ENCODE measurements around the gene HSD17B8. TPM values are rescaled to one million over a fixed set of nuclear protein-coding genes. Genes with fewer than 3 reads are reported as not detected.
A peak's percentile ranks its signal among the peaks of the same experiment; 100 is the strongest.

The HSD17B8 gene
- total RNA-seq, 2 experiments from 2014 or later = 8.6 to 10.5 TPM

- H3K27me3 ChIP-seq (ENCODE audit: control insufficient read depth in 1 of 2, insufficient read depth in 2 of 2, low read length in 2 of 2) = peaks cover 0 to 14% of the 10 kb centered on the region in 2 experiments
- no peaks in the 10 kb centered on the region for H3K9me3 Mint-ChIP-seq
- peak overlapping the region; percentile 80 for H3K4me3 Mint-ChIP-seq
- no peak for TF ChIP-seq CTCF (IDR thresholded peaks at IDR 0.05)
- H3K36me3 Mint-ChIP-seq (ENCODE audit: low read depth) = peaks cover 43% of the 10 kb centered on the region
- ATAC-seq (ENCODE audit: poor library complexity) (no peak), DNase-seq (no peak)
- H3K27ac Mint-ChIP-seq = peak overlapping the region; percentile 7
- intact Hi-C loops (cut with DNase I, micrococcal nuclease) = no loop called here
- CTCF ChIA-PET = no interaction called here
- H3K4me1 ChIP-seq (ENCODE audit: insufficient read depth, low read length) = peaks cover 26% of the 10 kb centered on the region
- H3K4me1 Mint-ChIP-seq (ENCODE audit: low read depth) = peaks cover 36% of the 10 kb centered on the region
- H3K27ac ChIP-seq (ENCODE audit: low read depth in 1 of 2, low read length in 2 of 2) = no peak overlapping the region
- H3K4me3 ChIP-seq (ENCODE audit: low read length) = no peak overlapping the region
- POLR2A ChIA-PET = no interaction called here
- no peaks in the 10 kb centered on the region for H3K9me3 ChIP-seq (ENCODE audit: control insufficient read depth in 1 of 2, insufficient read depth in 1 of 2, low read length in 2 of 2)
- peaks cover 52% of the 10 kb centered on the region for H3K27me3 Mint-ChIP-seq
- H3K36me3 ChIP-seq (ENCODE audit: insufficient read depth, low read length) = peaks cover 19% of the 10 kb centered on the region
These were observed 9.5 kb downstream of the HSD17B8 start for GRCh38 chr6:33213989-33214335.

GRCh38 chr6:33215271-33216116 is 11.0 kb downstream of the HSD17B8 start:
- POLR2A ChIA-PET = no interaction called here
- peaks cover 17% of the 10 kb centered on the region for H3K4me1 ChIP-seq (ENCODE audit: insufficient read depth, low read length)
- H3K27me3 ChIP-seq (ENCODE audit: control insufficient read depth in 1 of 2, insufficient read depth in 2 of 2, low read length in 2 of 2) = peaks cover 0 to 14% of the 10 kb centered on the region in 2 experiments
- no peaks in the 10 kb centered on the region for H3K9me3 Mint-ChIP-seq
- no peaks in the 10 kb centered on the region for H3K9me3 ChIP-seq (ENCODE audit: control insufficient read depth in 1 of 2, insufficient read depth in 1 of 2, low read length in 2 of 2)
- no peak for DNase-seq
- peaks cover 28% of the 10 kb centered on the region for H3K36me3 Mint-ChIP-seq (ENCODE audit: low read depth)
- H3K27me3 Mint-ChIP-seq = peaks cover 61% of the 10 kb centered on the region
- H3K4me3 ChIP-seq (ENCODE audit: low read length) = no peak overlapping the region
- no peak overlapping the region for H3K27ac ChIP-seq (ENCODE audit: low read depth in 1 of 2, low read length in 2 of 2)
- peaks cover 25% of the 10 kb centered on the region for H3K4me1 Mint-ChIP-seq (ENCODE audit: low read depth)
- intact Hi-C loops (cut with DNase I, micrococcal nuclease) = no loop called here
- no peak for TF ChIP-seq CTCF (IDR thresholded peaks at IDR 0.05)
- H3K27ac Mint-ChIP-seq = no peak overlapping the region
- H3K4me3 Mint-ChIP-seq = no peak overlapping the region
- no peak for ATAC-seq (ENCODE audit: poor library complexity)
- peaks cover 12% of the 10 kb centered on the region for H3K36me3 ChIP-seq (ENCODE audit: insufficient read depth, low read length)
- CTCF ChIA-PET = no interaction called here

- ChIA-PET POLR2A (no interaction called here), CTCF (no interaction called here)
- no peak for ATAC-seq (ENCODE audit: poor library complexity)
These were observed 11.7 kb downstream of the HSD17B8 start for GRCh38 chr6:33216117-33216649.

More at GRCh38 chr6:33216117-33216649, 11.7 kb downstream of the HSD17B8 start:
- DNase-seq = no peak
- H3K4me1 Mint-ChIP-seq (ENCODE audit: low read depth) = peaks cover 25% of the 10 kb centered on the region
- TF ChIP-seq CTCF (IDR thresholded peaks at IDR 0.05) = no peak
- peaks cover 10% of the 10 kb centered on the region for H3K36me3 ChIP-seq (ENCODE audit: insufficient read depth, low read length)
- no peak overlapping the region for H3K4me3 ChIP-seq (ENCODE audit: low read length)
- peaks cover 0 to 14% of the 10 kb centered on the region in 2 experiments for H3K27me3 ChIP-seq (ENCODE audit: control insufficient read depth in 1 of 2, insufficient read depth in 2 of 2, low read length in 2 of 2)
- H3K9me3 ChIP-seq (ENCODE audit: control insufficient read depth in 1 of 2, insufficient read depth in 1 of 2, low read length in 2 of 2) = no peaks in the 10 kb centered on the region
- peaks cover 22% of the 10 kb centered on the region for H3K36me3 Mint-ChIP-seq (ENCODE audit: low read depth)
- peaks cover 17% of the 10 kb centered on the region for H3K4me1 ChIP-seq (ENCODE audit: insufficient read depth, low read length)
- no peaks in the 10 kb centered on the region for H3K9me3 Mint-ChIP-seq
- H3K27ac ChIP-seq (ENCODE audit: low read depth in 1 of 2, low read length in 2 of 2) = no peak overlapping the region
- no peak overlapping the region for H3K27ac Mint-ChIP-seq
- H3K4me3 Mint-ChIP-seq = no peak overlapping the region
- H3K27me3 Mint-ChIP-seq = peaks cover 62% of the 10 kb centered on the region
- intact Hi-C loops (cut with DNase I, micrococcal nuclease) = no loop called here

Measured in CD4-positive, alpha-beta T cell (primary cell).